ENCODE data around the gene PTPRK. TPM values are rescaled to one million over a fixed set of nuclear protein-coding genes. Genes with fewer than 3 reads are reported as not detected.

PTPRK gene
- polyA plus RNA-seq, 1 donor, result 57.5 TPM

GRCh38 chr6:128070406-128070805 lies 450.0 kb downstream of the PTPRK start:
- no peak for DNase-seq

- DNase-seq, result no peak
Observed at GRCh38 chr6:128069188-128069587, 451.2 kb downstream of the PTPRK start.

- DNase-seq, result no peak
Observed at GRCh38 chr6:128068119-128068479, 452.3 kb downstream of the PTPRK start.

- no peak for DNase-seq
Observed at GRCh38 chr6:128067446-128068118, 452.8 kb downstream of the PTPRK start.

- no peak for DNase-seq
Observed at GRCh38 chr6:128065072-128065471, 455.3 kb downstream of the PTPRK start.

- DNase-seq, result no peak
Observed at GRCh38 chr6:128064540-128064895, 455.9 kb downstream of the PTPRK start.

- DNase-seq, result no peak
Observed at GRCh38 chr6:128063850-128064539, 456.4 kb downstream of the PTPRK start.

- no peak for DNase-seq
Observed at GRCh38 chr6:128062882-128063603, 457.4 kb downstream of the PTPRK start.

- no peak for DNase-seq
Observed at GRCh38 chr6:128057946-128058345, 462.5 kb downstream of the PTPRK start.

GRCh38 chr6:128057541-128057940 lies 462.9 kb downstream of the PTPRK start:
- no peak for DNase-seq

GRCh38 chr6:128053109-128053508 lies 467.3 kb downstream of the PTPRK start:
- DNase-seq, result no peak

- no peak for DNase-seq
Observed at GRCh38 chr6:128047989-128048388, 472.4 kb downstream of the PTPRK start.

- DNase-seq, result no peak
Observed at GRCh38 chr6:128046033-128046432, 474.4 kb downstream of the PTPRK start.

- DNase-seq, result no peak
Observed at GRCh38 chr6:128039543-128039942, 480.9 kb downstream of the PTPRK start.

GRCh38 chr6:128036808-128037570 lies 483.4 kb downstream of the PTPRK start:
- no peak for DNase-seq

GRCh38 chr6:128033156-128033555 lies 487.2 kb downstream of the PTPRK start:
- DNase-seq, result no peak

GRCh38 chr6:128032042-128032441 lies 488.4 kb downstream of the PTPRK start:
- no peak for DNase-seq

GRCh38 chr6:128029826-128030225 lies 490.6 kb downstream of the PTPRK start:
- DNase-seq, result no peak

GRCh38 chr6:128028183-128028582 lies 492.2 kb downstream of the PTPRK start:
- DNase-seq, result no peak

- no peak for DNase-seq
Observed at GRCh38 chr6:128025478-128025877, 494.9 kb downstream of the PTPRK start.

GRCh38 chr6:128024969-128025368 lies 495.4 kb downstream of the PTPRK start:
- DNase-seq, result no peak

- no peak for DNase-seq
Observed at GRCh38 chr6:128024046-128024445, 496.4 kb downstream of the PTPRK start.

- no peak for DNase-seq
Observed at GRCh38 chr6:128018821-128019220, 501.6 kb downstream of the PTPRK start.

Data from left kidney (tissue), 2 donors.